GM21423 (cell line): Measurements from ENCODE around the gene ADCY5.

Experiments
- ATAC-seq: cut with Tn5 transposase; IDR thresholded peaks from one replicate; pipeline ENCODE4 v1.9.1; 2021; ENCODE audit warnings: mild to moderate bottlenecking, moderate library complexity; ENCODE audit not compliant: unreplicated experiment

ADCY5 gene

GRCh38 chr3:123389628-123389918 lies 59.3 kb downstream of the ADCY5 start:
- ATAC-seq: no peak

GRCh38 chr3:123388811-123389627 lies 59.9 kb downstream of the ADCY5 start:
- ATAC-seq: no peak

GRCh38 chr3:123388042-123388441 lies 60.8 kb downstream of the ADCY5 start:
- ATAC-seq: no peak

- no peak for ATAC-seq
Observed at GRCh38 chr3:123387532-123387931, 61.4 kb downstream of the ADCY5 start.

GRCh38 chr3:123386477-123387040 lies 62.3 kb downstream of the ADCY5 start:
- ATAC-seq: no peak

- no peak for ATAC-seq
Observed at GRCh38 chr3:123385981-123386380, 62.9 kb downstream of the ADCY5 start.

- no peak for ATAC-seq
Observed at GRCh38 chr3:123385499-123385898, 63.4 kb downstream of the ADCY5 start.

- ATAC-seq: no peak
Observed at GRCh38 chr3:123385001-123385401, 63.9 kb downstream of the ADCY5 start.

- ATAC-seq: no peak
Observed at GRCh38 chr3:123384256-123384655, 64.6 kb downstream of the ADCY5 start.

GRCh38 chr3:123383091-123384053 lies 65.5 kb downstream of the ADCY5 start:
- ATAC-seq: no peak

GRCh38 chr3:123380261-123380660 lies 68.6 kb downstream of the ADCY5 start:
- ATAC-seq: no peak

- no peak for ATAC-seq
Observed at GRCh38 chr3:123379041-123379830, 69.7 kb downstream of the ADCY5 start.

GRCh38 chr3:123378409-123378915 lies 70.4 kb downstream of the ADCY5 start:
- ATAC-seq: no peak

- no peak for ATAC-seq
Observed at GRCh38 chr3:123377243-123377740, 71.6 kb downstream of the ADCY5 start.

- ATAC-seq: no peak
Observed at GRCh38 chr3:123376451-123377242, 72.2 kb downstream of the ADCY5 start.

GRCh38 chr3:123375014-123375940 lies 73.6 kb downstream of the ADCY5 start:
- no peak for ATAC-seq

GRCh38 chr3:123374016-123374415 lies 74.9 kb downstream of the ADCY5 start:
- no peak for ATAC-seq

GRCh38 chr3:123373474-123373987 lies 75.4 kb downstream of the ADCY5 start:
- ATAC-seq: no peak
